ENCODE results near the gene B3GAT2. TPM values are rescaled to one million over a fixed set of nuclear protein-coding genes. Genes with fewer than 3 reads are reported as not detected.

Gene B3GAT2
- not detected in 2 replicates for total RNA-seq

GRCh38 chr6:70956451-70957283 lies at the start of gene B3GAT2:
TSS of gene B3GAT2 (minus strand) at chr6:70957060. CDS start at chr6:70956429, 631 bp downstream.

All from smooth muscle cell of bladder (primary cell).